NT2/D1 (cell line): ENCODE data around the gene KRTAP5-1.

Source experiments
- SUZ12 ChIP-seq: IDR thresholded peaks from 2 replicates; pipeline ENCODE4 v1.6.1; 2011; ENCODE audit not compliant: insufficient read length, insufficient read depth; ENCODE audit errors: extremely low read depth
- YY1 ChIP-seq: IDR thresholded peaks from 2 replicates; pipeline ENCODE4 v1.6.1; 2011; ENCODE audit not compliant: insufficient read length, insufficient read depth
- ZNF274 ChIP-seq: IDR thresholded peaks from 2 replicates; pipeline ENCODE4 v1.6.1; 2011; ENCODE audit warnings: mild to moderate bottlenecking, low read depth, low read length

DNA sequence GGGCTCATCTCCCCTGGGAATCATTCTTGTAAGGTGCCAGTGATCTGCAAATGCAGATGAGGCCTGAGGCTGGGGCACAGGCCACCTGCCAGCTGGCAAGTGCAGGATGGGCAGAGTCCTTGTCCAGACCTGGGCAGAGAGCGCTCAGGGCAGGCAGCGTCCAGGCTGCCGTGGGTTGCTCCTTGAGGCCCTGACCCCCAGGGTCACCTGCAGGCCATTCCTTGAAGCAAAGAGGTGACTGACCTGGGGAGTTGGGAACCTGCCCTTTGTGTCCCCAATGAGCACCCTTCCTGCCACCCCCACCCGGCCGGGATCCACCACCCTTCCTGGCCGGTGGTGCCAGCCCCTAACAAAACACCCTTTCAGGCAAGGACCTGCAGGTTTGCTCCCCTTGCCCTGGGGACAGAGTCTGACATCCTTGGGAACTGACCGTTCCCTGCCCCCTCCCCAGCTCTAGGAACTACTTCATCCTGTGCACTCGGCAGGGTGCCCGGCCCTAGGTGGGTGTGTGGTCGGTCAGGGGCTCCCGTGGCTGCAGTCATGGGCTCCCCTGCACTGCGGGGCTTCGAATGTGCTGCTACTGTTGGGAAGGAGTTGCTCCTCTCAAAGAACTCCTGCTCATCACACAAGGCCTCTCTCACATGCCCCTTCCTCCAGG lies 41.3 kb downstream of the KRTAP5-1 start:
- TF ChIP-seq ZNF274: no peak
- no peak for TF ChIP-seq SUZ12
- no peak for TF ChIP-seq YY1
